ENCODE measurements around the gene ACOX2.

- TF ChIP-seq EZH2 (IDR thresholded peaks at IDR 0.05): no peak
- no peak for TF ChIP-seq CTCF (IDR thresholded peaks at IDR 0.05)
- TF ChIP-seq EZH2phosphoT487 (IDR thresholded peaks at IDR 0.05): no peak
Observed at GRCh38 chr3:58462829-58463180, 74.2 kb downstream of the ACOX2 start.
